ENCODE results near the gene ARPC5. TPM values are rescaled to one million over a fixed set of nuclear protein-coding genes. Genes with fewer than 3 reads are reported as not detected.

ARPC5 gene
- total and polyA plus RNA-seq, 10 of the 15 experiments (the other 5 are each of a cell fraction or from before 2014, with no cell fraction given), result 238 to 784 (median 309) TPM

- no peak for TF ChIP-seq ASH2L (IDR thresholded peaks at IDR 0.05; ENCODE audit: borderline replicate concordance, low read depth)
- no peak for TF ChIP-seq TBL1XR1 (IDR thresholded peaks at IDR 0.05; ENCODE audit: low read depth, low read length)
- TF ChIP-seq RUNX3 (IDR thresholded peaks at IDR 0.05; ENCODE audit: low read length), result peak; percentile 67
- no peak for TF ChIP-seq MXI1 (IDR thresholded peaks at IDR 0.05; ENCODE audit: low read depth, low read length)
- TF ChIP-seq CBX5 (IDR thresholded peaks at IDR 0.05; ENCODE audit: low read depth), result no peak
- TF ChIP-seq NRF1 (conservative IDR thresholded peaks at IDR 0.05; ENCODE audit: low read depth, low read length), result no peak
- no peak for TF ChIP-seq CBX3 (IDR thresholded peaks at IDR 0.05; ENCODE audit: borderline replicate concordance, low read depth)
- TF ChIP-seq TCF12 (IDR thresholded peaks at IDR 0.05; ENCODE audit: low read depth, low read length), result no peak
- TF ChIP-seq ZNF217 (IDR thresholded peaks at IDR 0.05), result no peak
- TF ChIP-seq KLF5 (IDR thresholded peaks at IDR 0.05; ENCODE audit: partially characterized antibody), result no peak
- no peak for TF ChIP-seq WRNIP1 (IDR thresholded peaks at IDR 0.05; ENCODE audit: borderline replicate concordance, low read depth, low read length)
- peak; percentile 92 for TF ChIP-seq DPF2 (IDR thresholded peaks at IDR 0.05)
- no peak for TF ChIP-seq RFX5 (IDR thresholded peaks at IDR 0.05; ENCODE audit: low read depth, low read length)
- no peak for TF ChIP-seq SP1 (IDR thresholded peaks at IDR 0.05; ENCODE audit: low read depth, low read length)
- TF ChIP-seq RB1 (IDR thresholded peaks at IDR 0.05; ENCODE audit: borderline replicate concordance), result no peak
- no peak for TF ChIP-seq POLR2AphosphoS5 (IDR thresholded peaks at IDR 0.05; ENCODE audit: low read length)
- no peak for TF ChIP-seq CUX1 (IDR thresholded peaks at IDR 0.05; ENCODE audit: insufficient replicate concordance, low read depth, low read length)
- no peak for TF ChIP-seq KAT2A (conservative IDR thresholded peaks at IDR 0.05; ENCODE audit: control insufficient read depth, low read depth, low read length)
- TF ChIP-seq ZNF207 (IDR thresholded peaks at IDR 0.05; ENCODE audit: borderline replicate concordance), result no peak
- no peak for TF ChIP-seq SUZ12 (IDR thresholded peaks at IDR 0.05; ENCODE audit: unreplicated experiment)
- TF ChIP-seq CEBPB (IDR thresholded peaks at IDR 0.05; ENCODE audit: borderline replicate concordance in 1 of 2, low read depth in 2 of 2, low read length in 2 of 2), result no peak
- TF ChIP-seq TARDBP (IDR thresholded peaks at IDR 0.05; ENCODE audit: borderline replicate concordance), result no peak
- TF ChIP-seq ZBTB11 (CRISPR knock-in tag; IDR thresholded peaks at IDR 0.05), result no peak
- 0 out of 2 replicates have a peak, but pooled peaks have one; percentile 27 for TF ChIP-seq ZBED1 (IDR thresholded peaks at IDR 0.05; ENCODE audit: borderline replicate concordance)
Measured at GRCh38 chr1:183593356-183593755, 42.2 kb downstream of the ARPC5 start (continued).

Data from GM12878 (cell line).